ENCODE measurements around the gene GPR35.

The GPR35 gene

DNA sequence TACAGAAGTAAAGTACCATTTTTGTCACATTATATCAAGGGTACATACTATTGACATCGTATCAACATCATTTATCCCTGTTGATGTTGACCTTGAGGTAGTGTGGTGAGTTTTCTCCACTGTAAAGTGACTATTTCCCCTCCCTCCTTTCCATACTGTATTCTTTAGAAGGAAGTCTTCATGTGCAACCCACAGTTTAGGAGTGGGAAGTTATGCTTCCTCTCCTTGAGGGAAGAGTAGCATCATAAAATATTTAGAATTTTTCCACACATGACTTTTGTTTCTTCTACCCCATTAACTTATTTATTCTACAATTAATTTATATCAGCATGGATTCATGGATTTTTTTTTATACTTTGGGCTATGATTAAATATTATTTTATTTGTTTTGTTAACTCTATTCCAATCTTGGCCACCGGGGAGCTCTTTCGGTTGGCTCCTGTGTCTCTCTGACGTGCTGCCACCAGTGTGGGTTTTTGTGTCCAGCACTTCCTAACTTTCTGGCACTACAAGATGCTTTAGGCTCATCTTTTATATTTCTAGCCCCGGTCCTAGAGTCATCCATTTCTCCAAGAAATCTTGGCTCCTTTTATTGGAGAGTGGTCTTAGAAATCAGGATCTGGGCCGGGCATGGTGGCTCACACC lies 38.4 kb downstream of the GPR35 start:
- Histone ChIP-seq H3K79me2 (no peaks in the 10 kb centered on the region), H3K27ac (no peak overlapping the region), H3K36me3 (ENCODE audit: control insufficient read depth, insufficient read depth, low read length) (no peaks in the 10 kb centered on the region), H3K9ac (no peak overlapping the region), H3K9me3 (ENCODE audit: control insufficient read depth, low read length) (no peaks in the 10 kb centered on the region), H3K4me3 (ENCODE audit: low read depth, low read length) (no peak overlapping the region), H3K4me1 (no peaks in the 10 kb centered on the region), H3K27me3 (ENCODE audit: control insufficient read depth, insufficient read depth, low read length) (no peaks in the 10 kb centered on the region), H3K4me2 (ENCODE audit: low read length) (no peak overlapping the region), H2AFZ (no peak overlapping the region)
- TF ChIP-seq, protein P1, sequence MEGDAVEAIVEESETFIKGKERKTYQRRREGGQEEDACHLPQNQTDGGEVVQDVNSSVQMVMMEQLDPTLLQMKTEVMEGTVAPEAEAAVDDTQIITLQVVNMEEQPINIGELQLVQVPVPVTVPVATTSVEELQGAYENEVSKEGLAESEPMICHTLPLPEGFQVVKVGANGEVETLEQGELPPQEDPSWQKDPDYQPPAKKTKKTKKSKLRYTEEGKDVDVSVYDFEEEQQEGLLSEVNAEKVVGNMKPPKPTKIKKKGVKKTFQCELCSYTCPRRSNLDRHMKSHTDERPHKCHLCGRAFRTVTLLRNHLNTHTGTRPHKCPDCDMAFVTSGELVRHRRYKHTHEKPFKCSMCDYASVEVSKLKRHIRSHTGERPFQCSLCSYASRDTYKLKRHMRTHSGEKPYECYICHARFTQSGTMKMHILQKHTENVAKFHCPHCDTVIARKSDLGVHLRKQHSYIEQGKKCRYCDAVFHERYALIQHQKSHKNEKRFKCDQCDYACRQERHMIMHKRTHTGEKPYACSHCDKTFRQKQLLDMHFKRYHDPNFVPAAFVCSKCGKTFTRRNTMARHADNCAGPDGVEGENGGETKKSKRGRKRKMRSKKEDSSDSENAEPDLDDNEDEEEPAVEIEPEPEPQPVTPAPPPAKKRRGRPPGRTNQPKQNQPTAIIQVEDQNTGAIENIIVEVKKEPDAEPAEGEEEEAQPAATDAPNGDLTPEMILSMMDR (IDR thresholded peaks at IDR 0.05): no peak

DNA sequence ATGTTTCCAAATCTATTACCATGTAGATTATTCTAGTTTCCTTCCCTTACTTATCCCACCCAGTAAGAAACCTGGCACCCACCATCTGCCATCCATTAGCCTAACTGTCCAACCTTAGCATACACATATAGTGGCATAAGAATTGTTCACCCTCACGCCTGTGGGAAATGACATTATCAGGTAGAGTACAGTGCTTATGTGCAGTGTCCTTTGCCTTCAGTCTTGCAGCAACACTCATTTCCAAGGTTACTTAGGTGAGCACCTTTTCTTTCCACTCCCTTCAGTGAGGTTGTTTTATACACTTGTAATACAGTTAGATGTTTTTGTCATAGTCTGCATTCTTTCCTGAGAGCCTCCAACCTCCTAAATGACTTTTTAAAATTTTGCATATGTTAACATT lies 39.3 kb downstream of the GPR35 start:
- Histone ChIP-seq H3K9me3 (ENCODE audit: control insufficient read depth, low read length) (no peaks in the 10 kb centered on the region), H3K27ac (no peak overlapping the region), H3K4me2 (ENCODE audit: low read length) (no peak overlapping the region), H3K4me1 (no peaks in the 10 kb centered on the region), H2AFZ (no peak overlapping the region), H3K27me3 (ENCODE audit: control insufficient read depth, insufficient read depth, low read length) (no peaks in the 10 kb centered on the region), H3K4me3 (ENCODE audit: low read depth, low read length) (no peak overlapping the region), H3K36me3 (ENCODE audit: control insufficient read depth, insufficient read depth, low read length) (no peaks in the 10 kb centered on the region), H3K79me2 (no peaks in the 10 kb centered on the region), H3K9ac (no peak overlapping the region)
- TF ChIP-seq, protein P1 (IDR thresholded peaks at IDR 0.05): no peak

- Histone ChIP-seq H3K27me3 (ENCODE audit: control insufficient read depth, insufficient read depth, low read length) (no peaks in the 10 kb centered on the region), H3K4me2 (ENCODE audit: low read length) (no peak overlapping the region), H2AFZ (no peak overlapping the region), H3K36me3 (ENCODE audit: control insufficient read depth, insufficient read depth, low read length) (no peaks in the 10 kb centered on the region), H3K4me1 (no peaks in the 10 kb centered on the region), H3K79me2 (no peaks in the 10 kb centered on the region), H3K9me3 (ENCODE audit: control insufficient read depth, low read length) (no peaks in the 10 kb centered on the region), H3K9ac (no peak overlapping the region), H3K4me3 (ENCODE audit: low read depth, low read length) (no peak overlapping the region), H3K27ac (no peak overlapping the region)
- TF ChIP-seq, protein P1 (IDR thresholded peaks at IDR 0.05): no peak
Observed at GRCh38 chr2:240670402-240670801, 45.1 kb downstream of the GPR35 start.

- H3K36me3 ChIP-seq (ENCODE audit: control insufficient read depth, insufficient read depth, low read length): no peaks in the 10 kb centered on the region
- no peaks in the 10 kb centered on the region for H3K79me2 ChIP-seq
- H3K4me1 ChIP-seq: no peaks in the 10 kb centered on the region
- no peak overlapping the region for H2AFZ ChIP-seq
- H3K27ac ChIP-seq: no peak overlapping the region
- H3K9ac ChIP-seq: no peak overlapping the region
- no peaks in the 10 kb centered on the region for H3K9me3 ChIP-seq (ENCODE audit: control insufficient read depth, low read length)
- TF ChIP-seq, protein P1 (IDR thresholded peaks at IDR 0.05): no peak
- H3K4me3 ChIP-seq (ENCODE audit: low read depth, low read length): no peak overlapping the region
- H3K27me3 ChIP-seq (ENCODE audit: control insufficient read depth, insufficient read depth, low read length): no peaks in the 10 kb centered on the region
- H3K4me2 ChIP-seq (ENCODE audit: low read length): no peak overlapping the region
Observed at GRCh38 chr2:240670950-240671349, 45.7 kb downstream of the GPR35 start.

GRCh38 chr2:240672076-240672700 lies 46.9 kb downstream of the GPR35 start:
- H3K27me3 ChIP-seq (ENCODE audit: control insufficient read depth, insufficient read depth, low read length): no peaks in the 10 kb centered on the region
- H2AFZ ChIP-seq: no peak overlapping the region
- H3K4me3 ChIP-seq (ENCODE audit: low read depth, low read length): peak overlapping the region; percentile 5
- H3K9ac ChIP-seq: no peak overlapping the region
- TF ChIP-seq, protein P1 (IDR thresholded peaks at IDR 0.05): no peak
- H3K79me2 ChIP-seq: no peaks in the 10 kb centered on the region
- H3K9me3 ChIP-seq (ENCODE audit: control insufficient read depth, low read length): no peaks in the 10 kb centered on the region
- no peaks in the 10 kb centered on the region for H3K4me1 ChIP-seq
- H3K4me2 ChIP-seq (ENCODE audit: low read length): no peak overlapping the region
- no peak overlapping the region for H3K27ac ChIP-seq
- no peaks in the 10 kb centered on the region for H3K36me3 ChIP-seq (ENCODE audit: control insufficient read depth, insufficient read depth, low read length)

Measured in parathyroid adenoma (tissue), 2 donors.